Cerebellar cortex (tissue), 1 donor: ENCODE measurements around the gene STPG4.
"Not testable (repeated sequence)": the region's sequence is repeated elsewhere in the genome, so short reads cannot be mapped to it uniquely, and the experiment has no call there.

Experiments
- DNase-seq: peaks from one replicate; pipeline ENCODE4 v3.0.0-alpha.2; 2015; ENCODE audit warnings: low spot score

Gene STPG4

GRCh38 chr2:47172922-47173695 lies 18.0 kb upstream of the STPG4 start:
- no peak for DNase-seq

DNA sequence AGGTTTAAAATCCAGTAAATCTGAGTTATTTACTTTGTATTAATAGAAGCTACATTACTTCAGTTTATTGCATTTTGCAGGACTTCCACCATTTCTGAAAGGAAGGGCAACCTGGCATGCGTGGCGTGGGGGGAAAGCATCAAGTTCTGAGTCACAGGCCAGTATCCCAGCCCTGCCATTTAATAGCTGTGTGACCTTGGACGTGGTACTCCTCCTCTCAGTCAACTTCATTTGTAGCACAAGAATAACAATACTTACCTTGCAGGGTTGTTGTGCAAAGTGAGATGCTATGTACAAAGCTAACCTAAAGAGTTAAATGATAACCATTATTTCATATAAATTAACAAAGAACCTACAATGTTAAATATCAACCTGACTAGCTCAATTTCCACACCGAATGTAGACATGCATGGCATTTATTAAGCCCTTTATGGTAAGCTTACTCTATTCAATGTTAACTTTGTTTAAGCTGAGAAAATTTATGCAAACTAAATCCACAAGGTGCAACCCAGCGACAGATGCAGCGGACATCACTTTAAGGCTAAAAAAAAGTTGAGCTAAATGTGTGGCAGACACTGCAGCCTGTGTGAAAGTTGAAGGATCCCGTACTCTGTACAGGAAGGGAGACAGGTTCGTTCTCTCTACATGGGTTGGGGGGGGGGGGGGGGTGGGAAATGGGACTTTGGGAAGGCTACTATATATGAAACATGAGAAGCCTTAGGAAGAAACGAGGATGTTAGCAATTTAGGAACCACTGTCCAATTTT lies 17.2 kb upstream of the STPG4 start:
- DNase-seq, result no peak

- DNase-seq, result no peak
Measured at GRCh38 chr2:47169784-47170183, 14.7 kb upstream of the STPG4 start.

DNA sequence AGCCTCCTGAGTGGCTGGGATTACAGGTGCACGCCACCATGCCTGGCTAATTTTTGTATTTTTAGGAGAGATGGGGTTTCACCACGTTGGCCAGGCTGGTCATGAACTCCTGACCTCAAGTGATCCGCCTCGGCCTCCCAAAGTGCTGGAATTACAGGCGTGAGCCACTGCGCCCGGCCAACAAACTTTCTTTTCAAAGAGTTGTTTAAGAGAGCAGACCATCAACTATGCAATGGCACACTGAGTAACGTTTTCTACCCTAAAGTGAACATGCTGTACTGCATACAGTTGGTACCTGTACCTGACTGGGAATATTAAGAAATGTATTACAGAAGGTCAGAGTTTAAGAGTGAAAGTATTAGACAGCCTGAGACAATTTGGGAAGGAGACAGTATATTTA lies 13.8 kb upstream of the STPG4 start:
- DNase-seq, result not testable (repeated sequence)

DNA sequence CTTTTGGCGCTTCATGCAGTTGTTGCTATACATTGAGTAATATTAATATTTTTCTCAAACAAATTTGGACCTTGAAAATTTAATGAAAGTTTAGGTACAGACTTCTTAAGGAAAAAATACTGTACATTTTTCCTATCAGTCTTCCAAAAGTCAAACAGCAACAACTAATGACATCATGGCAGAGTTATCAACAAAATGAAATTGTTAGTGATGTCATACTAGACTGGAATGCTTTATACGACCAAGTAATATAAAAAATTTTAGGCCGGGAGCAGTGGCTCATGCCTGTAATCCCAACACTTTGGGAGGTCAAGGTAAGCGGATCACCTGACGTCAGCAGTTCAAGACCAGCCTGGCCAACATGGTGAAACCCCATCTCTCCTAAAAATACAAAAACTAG lies 12.0 kb upstream of the STPG4 start:
- no peak for DNase-seq

DNA sequence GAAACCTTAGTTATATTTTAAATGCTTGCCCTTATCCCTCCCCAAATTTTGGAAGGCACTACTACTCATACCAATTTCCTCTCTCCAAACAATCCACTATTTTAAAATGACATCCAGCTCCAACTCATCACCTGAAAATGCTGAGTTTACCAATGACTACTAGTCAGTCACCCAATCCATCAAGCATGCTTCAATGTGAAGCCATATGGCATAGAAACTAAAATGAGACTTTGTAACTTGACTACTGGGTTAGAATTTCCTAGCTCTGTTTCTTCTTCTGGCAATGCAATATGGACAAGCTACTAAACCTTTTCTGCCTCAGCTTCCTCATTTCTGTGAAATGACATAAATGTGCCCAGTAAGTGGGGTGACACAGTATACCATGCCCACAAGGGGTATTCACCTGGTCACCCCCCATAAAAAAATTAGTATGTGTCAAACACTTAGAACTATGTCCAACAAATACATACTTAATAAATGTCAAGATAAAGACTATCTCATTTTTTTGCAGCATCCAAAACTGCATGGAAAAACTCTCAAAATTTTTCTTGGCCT lies 10.0 kb upstream of the STPG4 start:
- DNase-seq, result no peak

- no peak for DNase-seq
Measured at GRCh38 chr2:47162780-47163179, 7.7 kb upstream of the STPG4 start.

DNA sequence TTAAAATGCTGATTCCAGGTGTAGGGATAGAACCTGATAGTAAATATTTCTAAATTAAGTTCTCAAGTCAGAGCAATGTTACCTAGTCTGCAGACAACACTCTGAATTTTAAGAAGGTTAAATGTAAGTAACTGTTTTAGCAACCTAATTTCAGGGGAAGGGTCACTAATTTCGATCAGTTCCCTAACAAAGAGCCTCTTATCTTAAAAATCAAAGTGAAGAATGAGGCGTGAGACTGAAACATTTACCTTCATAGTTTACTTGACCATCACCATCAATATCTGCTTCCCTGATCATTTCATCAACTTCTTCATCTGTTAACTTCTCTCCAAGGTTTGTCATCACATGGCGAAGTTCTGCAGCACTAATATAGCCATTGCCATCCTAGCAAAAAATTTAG lies 6.4 kb upstream of the STPG4 start:
- no peak for DNase-seq

DNA sequence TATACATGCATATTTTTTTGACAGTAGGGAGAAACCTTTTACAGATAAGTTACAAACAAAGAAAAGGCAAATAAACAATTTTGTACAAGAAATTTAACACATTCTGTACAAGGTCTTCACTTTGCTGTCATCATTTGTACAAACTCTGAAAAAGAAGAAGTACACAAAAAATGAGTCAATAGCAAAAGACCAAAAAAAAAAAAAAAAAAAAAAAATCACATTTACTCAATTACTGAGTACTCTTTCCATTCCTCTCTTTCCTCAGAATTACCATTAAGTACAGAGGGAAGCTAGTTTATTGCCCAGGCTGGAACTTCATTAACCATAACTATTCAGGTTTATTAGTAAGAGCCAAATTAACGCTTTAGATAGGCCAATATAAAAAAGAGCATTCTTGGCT lies 5.6 kb upstream of the STPG4 start:
- no peak for DNase-seq

GRCh38 chr2:47160211-47160610 lies 5.1 kb upstream of the STPG4 start:
- DNase-seq, result no peak

DNA sequence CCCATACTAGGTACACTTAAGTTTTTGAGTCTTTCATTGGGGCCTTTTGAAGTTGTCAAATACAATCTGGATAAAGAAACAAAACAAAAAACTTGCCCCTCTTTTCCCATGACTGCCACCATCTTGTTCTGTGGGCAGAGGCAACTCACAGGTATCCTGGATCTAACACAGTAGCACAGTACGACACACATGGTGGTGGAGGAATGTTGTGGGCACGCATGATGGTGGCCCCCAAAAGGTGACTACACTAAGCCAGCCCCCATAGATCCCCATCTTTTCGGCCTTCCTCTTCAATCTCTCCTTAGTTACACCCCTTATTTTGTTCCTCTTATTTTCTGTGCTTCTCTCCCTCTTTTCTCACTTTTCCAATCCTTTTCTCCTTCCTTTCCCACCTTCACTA lies 4.5 kb upstream of the STPG4 start:
- DNase-seq, result no peak

DNA sequence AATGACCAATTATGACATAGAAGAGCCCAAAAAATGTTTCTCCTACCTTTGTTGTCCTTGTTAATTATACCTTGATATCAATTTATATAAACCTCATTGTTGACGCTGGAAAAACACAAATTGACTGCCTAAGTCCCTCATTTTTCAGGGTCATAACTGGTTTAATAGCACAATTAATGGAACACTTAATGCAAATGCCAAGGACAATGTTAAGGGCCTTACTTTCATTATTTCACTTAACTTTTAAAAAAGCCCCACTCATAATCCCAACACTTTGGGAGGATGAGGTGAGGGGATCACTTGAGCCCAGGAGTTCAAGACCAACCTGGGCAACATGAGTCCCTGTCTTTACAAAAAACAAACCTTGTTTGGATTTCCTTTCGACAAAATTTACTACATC lies 3.5 kb upstream of the STPG4 start:
- DNase-seq, result no peak

DNA sequence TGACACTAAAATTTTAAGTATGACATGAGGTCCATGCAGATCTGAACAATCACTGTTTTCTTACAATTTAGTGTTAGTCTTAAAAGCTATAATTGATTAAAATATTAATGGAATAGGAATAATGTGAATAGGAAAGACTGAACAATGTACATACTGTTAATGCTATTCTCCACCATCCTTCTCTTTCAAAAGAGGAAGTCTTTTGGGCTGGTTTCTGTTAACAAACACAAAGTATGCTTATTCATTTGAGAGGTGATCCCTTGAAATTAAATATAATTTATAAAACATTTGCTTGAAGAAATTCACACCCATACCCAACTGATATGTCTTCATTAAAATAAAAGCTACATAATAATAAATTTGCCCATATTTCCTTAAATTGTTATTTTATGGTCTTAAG lies 2.3 kb downstream of the STPG4 start:
- no peak for DNase-seq

- no peak for DNase-seq
Measured at GRCh38 chr2:47150175-47150574, 4.9 kb downstream of the STPG4 start.

DNA sequence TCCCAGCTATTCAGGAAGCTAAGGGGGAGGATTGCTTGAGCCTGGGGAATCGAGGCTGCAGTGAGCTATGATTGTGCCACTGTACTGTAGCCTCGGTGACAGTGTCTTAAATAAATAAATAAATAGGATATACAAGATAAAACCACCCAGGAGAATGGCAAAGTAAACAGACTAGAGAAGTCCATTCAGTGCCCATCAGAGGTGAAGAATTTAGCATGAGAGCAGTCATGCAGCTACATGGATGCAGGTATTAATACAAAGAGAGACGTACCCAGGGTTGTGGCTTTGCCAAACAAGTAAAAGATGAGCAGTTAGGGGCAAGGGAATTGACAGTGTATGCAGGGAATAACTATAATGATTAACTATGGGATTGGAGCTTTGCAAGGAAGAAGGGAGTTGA lies 8.1 kb downstream of the STPG4 start:
- no peak for DNase-seq

DNA sequence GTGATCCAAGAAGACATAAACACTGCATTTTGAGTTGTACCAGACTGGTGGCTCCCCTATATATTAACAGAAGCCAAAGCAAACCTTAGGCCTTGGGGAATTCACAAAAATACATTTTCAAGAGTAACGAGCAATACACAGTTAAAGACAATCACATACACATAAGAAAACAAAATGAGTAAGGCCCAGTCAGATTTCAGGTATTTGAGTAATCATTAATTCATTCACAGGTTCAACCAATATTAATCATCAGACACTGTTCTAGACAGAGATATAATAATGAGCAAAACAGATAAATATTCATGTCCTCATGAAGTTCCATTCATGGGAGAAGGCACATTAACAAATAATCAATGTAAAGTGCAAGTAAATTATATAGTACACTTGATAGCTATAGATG lies 9.6 kb downstream of the STPG4 start:
- DNase-seq, result no peak

GRCh38 chr2:47141520-47141919 lies 13.6 kb downstream of the STPG4 start:
- no peak for DNase-seq

DNA sequence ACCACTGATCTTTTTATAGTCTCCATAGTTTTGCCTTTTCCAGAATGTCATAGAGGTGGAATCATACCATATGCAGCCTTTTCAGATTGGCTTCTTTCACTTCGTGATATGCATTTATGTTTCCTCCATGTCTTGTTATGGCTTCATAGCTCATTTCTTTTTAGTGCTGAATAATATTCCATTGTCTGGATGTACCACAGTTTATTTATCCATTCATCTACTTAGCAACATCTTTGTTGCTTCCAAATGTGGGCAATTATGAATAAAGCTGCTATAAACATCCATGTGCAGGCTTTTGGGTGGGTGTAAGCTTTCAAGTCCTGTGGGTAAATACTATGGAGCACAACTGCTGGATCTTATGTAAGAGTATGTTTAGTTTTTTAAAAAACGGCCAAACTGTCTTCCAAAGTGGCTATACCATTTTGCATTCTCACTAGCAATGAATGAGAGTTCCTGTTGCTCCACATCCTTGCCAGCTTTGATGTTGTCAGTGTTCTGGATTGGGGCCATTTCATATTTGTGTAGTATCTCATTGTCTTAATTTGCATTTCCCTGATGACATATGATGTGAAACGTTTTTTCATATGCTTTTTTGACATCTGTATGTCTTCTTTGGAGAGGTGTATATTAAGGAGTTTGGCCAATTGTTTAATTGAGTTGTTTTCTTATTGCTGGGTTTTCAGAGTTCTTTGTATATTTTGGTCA lies 20.6 kb downstream of the STPG4 start:
- DNase-seq, result no peak

- DNase-seq, result no peak
Measured at GRCh38 chr2:47133046-47133445, 22.1 kb downstream of the STPG4 start.

GRCh38 chr2:47129191-47129706 lies 25.9 kb downstream of the STPG4 start:
- no peak for DNase-seq

GRCh38 chr2:47128705-47129104 lies 26.4 kb downstream of the STPG4 start:
- no peak for DNase-seq

DNA sequence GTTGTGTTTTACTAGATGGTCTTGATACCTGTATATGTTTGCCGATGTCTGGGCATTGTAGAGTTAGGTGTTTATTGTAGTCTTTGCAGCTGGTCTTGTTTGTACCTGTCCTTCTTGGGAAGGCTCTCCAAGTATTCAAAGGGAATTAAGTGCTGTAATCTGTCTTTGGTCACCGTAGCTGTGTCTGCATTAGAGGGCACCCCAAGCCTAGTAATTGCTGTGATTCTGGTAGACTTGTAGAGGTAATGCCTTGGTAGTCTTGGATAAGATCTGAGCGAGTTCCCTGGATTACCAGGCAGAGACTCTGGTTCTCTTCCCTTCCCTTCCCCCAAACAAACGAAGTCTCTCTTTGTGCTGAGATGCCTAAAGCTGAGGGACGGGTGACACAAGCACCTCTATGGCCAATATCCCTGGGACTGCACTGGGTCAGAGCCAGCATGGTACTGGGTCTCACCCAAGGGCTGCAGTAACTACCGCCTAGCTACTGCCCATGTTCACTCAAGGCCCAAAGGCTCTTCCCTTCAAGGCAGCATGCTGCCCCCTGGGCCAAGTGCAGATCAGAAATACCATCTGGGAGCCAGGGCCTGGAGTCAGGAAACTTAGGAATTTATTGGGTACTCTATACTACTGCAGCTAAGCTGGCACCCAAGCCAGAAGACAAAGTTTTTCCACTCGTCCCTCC lies 27.1 kb downstream of the STPG4 start:
- DNase-seq, result no peak
